Measurements from ENCODE around the gene SNX11.

Gene SNX11

DNA sequence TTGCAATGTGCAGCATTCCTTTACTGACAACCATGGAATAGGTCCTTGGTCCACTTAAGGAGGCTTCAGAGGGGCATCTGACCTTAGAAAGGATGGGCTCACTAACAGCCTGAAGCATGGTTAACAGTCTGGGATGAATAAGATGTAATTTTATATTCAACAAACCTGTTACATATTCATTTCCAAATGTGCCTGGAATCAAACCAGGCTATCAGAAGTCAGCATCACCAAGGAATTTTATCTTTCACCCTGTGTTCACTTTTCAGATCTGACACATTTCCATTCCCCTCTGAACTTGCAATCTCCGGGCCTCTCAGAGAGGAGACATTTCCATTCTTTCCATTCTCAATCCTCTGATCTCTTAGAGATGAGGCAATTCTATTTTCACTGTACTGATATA, 62.4 kb downstream of the SNX11 start:
- no peak overlapping the region for H3K27ac ChIP-seq
- no peak for TF ChIP-seq ZFX (IDR thresholded peaks at IDR 0.05)
- TF ChIP-seq, protein P1, sequence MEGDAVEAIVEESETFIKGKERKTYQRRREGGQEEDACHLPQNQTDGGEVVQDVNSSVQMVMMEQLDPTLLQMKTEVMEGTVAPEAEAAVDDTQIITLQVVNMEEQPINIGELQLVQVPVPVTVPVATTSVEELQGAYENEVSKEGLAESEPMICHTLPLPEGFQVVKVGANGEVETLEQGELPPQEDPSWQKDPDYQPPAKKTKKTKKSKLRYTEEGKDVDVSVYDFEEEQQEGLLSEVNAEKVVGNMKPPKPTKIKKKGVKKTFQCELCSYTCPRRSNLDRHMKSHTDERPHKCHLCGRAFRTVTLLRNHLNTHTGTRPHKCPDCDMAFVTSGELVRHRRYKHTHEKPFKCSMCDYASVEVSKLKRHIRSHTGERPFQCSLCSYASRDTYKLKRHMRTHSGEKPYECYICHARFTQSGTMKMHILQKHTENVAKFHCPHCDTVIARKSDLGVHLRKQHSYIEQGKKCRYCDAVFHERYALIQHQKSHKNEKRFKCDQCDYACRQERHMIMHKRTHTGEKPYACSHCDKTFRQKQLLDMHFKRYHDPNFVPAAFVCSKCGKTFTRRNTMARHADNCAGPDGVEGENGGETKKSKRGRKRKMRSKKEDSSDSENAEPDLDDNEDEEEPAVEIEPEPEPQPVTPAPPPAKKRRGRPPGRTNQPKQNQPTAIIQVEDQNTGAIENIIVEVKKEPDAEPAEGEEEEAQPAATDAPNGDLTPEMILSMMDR (conservative IDR thresholded peaks at IDR 0.05): no peak

All from C4-2B (cell line).